ENCODE data around the gene MAGI1. TPM values are rescaled to one million over a fixed set of nuclear protein-coding genes. Genes with fewer than 3 reads are reported as not detected.

Gene MAGI1
- total RNA-seq, 4 donors from 2014 or later: 42.4 to 71.6 (median 50.2) TPM

GRCh38 chr3:66055289-66055688 lies 16.6 kb upstream of the MAGI1 start:
- TF ChIP-seq POLR2A (IDR thresholded peaks at IDR 0.05) (no peak), CTCF (IDR thresholded peaks at IDR 0.05) (no peak)
- no peak for DNase-seq (ENCODE audit: low spot score in 2 of 2)
- intact Hi-C loops (cut with DNase I; ENCODE audit: low total_unique reads): no loop called here
- H3K4me3 ChIP-seq (ENCODE audit: low read depth, poor library complexity, severe bottlenecking): no peak overlapping the region
- 80 to 87% methylated on average over 2 of the region's 2 CpGs for WGBS, 2 donors

DNA sequence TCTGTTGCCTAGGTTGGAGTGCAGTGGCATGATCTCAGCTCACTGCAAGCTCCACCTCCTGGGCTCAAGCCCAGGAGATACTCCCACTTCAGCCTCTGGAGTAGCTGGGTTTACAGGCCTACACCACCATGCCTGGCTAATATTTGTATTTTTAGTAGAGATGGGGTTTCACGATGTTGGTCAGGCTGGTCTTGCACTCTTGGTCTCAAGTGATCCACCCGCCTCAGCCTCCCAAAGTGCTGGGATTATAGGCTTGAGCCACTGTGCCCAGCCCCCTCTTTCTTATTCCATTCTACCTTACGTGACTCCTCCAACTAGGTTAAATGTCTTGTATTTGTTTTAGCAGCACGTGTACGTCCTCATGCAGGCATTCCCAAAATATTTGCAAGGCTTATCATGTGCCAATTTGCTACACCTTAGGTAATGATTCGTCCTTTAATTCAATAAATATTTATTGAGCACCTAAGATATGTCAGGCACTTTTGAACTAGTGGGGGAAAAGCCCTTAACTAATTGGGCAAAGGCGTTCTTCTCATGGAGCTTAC lies 14.9 kb upstream of the MAGI1 start:
- WGBS, 2 donors: 54 to 55% methylated on average over 7 of the region's 7 CpGs
- intact Hi-C loops (cut with DNase I; ENCODE audit: low total_unique reads): no loop called here
- no peak overlapping the region for H3K4me3 ChIP-seq (ENCODE audit: low read depth, poor library complexity, severe bottlenecking)
- TF ChIP-seq POLR2A (IDR thresholded peaks at IDR 0.05) (no peak), CTCF (IDR thresholded peaks at IDR 0.05) (no peak)
- no peak for DNase-seq (ENCODE audit: low spot score in 2 of 2)

GRCh38 chr3:66052721-66053549 lies 14.2 kb upstream of the MAGI1 start:
- DNase-seq (ENCODE audit: low spot score in 2 of 2): no peak
- intact Hi-C loops (cut with DNase I; ENCODE audit: low total_unique reads): no loop called here
- WGBS, 2 donors: 29 to 37% methylated on average over 2 of the region's 2 CpGs
- TF ChIP-seq POLR2A (IDR thresholded peaks at IDR 0.05) (no peak), CTCF (IDR thresholded peaks at IDR 0.05) (no peak)
- no peak overlapping the region for H3K4me3 ChIP-seq (ENCODE audit: low read depth, poor library complexity, severe bottlenecking)

DNA sequence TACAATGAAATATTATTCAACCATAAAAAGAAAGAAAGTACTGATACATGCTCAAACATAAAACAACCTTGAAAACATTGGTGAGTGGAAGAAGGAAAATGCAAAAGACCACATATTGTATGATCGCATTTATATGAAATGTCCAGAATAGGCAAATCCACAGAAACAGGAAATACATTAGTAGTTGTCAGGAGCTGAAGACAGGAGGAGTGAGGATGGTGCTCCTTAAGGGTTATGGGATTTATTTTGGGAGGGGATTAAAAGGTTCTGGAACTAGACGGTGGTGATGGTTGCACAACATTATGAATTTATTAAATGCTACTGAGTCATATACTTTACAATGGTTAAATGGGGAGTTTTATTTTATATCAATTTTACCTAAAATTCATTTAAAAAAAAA lies 12.1 kb upstream of the MAGI1 start:
- TF ChIP-seq CTCF (IDR thresholded peaks at IDR 0.05): no peak
- no peak for TF ChIP-seq POLR2A (IDR thresholded peaks at IDR 0.05)
- intact Hi-C loops (cut with DNase I; ENCODE audit: low total_unique reads): no loop called here
- H3K4me3 ChIP-seq (ENCODE audit: low read depth, poor library complexity, severe bottlenecking): no peak overlapping the region
- DNase-seq (ENCODE audit: low spot score in 2 of 2): no peak
- WGBS, 2 donors: 83 to 88% methylated on average over 2 of the region's 2 CpGs

DNA sequence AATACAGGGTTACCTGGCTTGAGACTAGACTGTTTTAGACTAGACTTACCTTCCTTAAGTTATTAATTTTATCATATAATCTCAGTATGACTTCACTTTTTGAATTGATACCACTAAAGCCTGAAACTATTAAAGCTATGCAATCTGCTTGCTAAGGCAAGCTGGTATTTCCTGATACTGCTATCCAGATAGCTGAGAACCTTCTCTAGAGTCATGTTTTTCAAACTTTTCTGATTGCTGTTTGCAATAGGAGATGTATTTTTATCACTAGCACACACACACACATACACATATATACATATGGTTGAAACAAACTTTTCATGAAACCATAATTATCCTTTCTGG lies 9.3 kb upstream of the MAGI1 start:
- H3K4me3 ChIP-seq (ENCODE audit: low read depth, poor library complexity, severe bottlenecking): no peak overlapping the region
- DNase-seq (ENCODE audit: low spot score in 2 of 2): no peak
- intact Hi-C loops (cut with DNase I; ENCODE audit: low total_unique reads): no loop called here
- TF ChIP-seq POLR2A (IDR thresholded peaks at IDR 0.05) (no peak), CTCF (IDR thresholded peaks at IDR 0.05) (no peak)

Data from lower leg skin (tissue), 4 donors.